K562 (cell line): ENCODE measurements around the gene HOXB3. TPM values are rescaled to one million over a fixed set of nuclear protein-coding genes. Genes with fewer than 3 reads are reported as not detected.

Source experiments
- ARID2 ChIP-seq: fragments of 450-650 bp; IDR thresholded peaks from 2 replicates; pipeline ENCODE4 v1.6.1; 2017; ENCODE audit warnings: antibody characterized with exemption, mild to moderate bottlenecking
- BCOR ChIP-seq: fragments of 450-650 bp; IDR thresholded peaks from 2 replicates; pipeline ENCODE4 v1.6.1; 2016
- DACH1 ChIP-seq: fragments of 450-650 bp; IDR thresholded peaks from 2 replicates; pipeline ENCODE4 v1.6.1; 2018; ENCODE audit not compliant: partially characterized antibody
- E2F4 ChIP-seq: sonication (generic); formaldehyde crosslinking; IDR thresholded peaks from 2 replicates; pipeline ENCODE4 v1.8.0; 2022; ENCODE audit warnings: mild to moderate bottlenecking, low read depth, missing genetic modification reagents
- ETS1 ChIP-seq: conservative IDR thresholded peaks from 2 replicates; pipeline ENCODE4 v1.6.1; 2011; ENCODE audit warnings: low read depth, mild to moderate bottlenecking, low read length; ENCODE audit not compliant: control insufficient read depth
- FOXO4 ChIP-seq: fragments of 450-650 bp; formaldehyde crosslinking; IDR thresholded peaks from 2 replicates; pipeline ENCODE4 v1.4.0; 2020; ENCODE audit warnings: mild to moderate bottlenecking, moderate library complexity
- GTF2A2 ChIP-seq: IDR thresholded peaks from 2 replicates; pipeline ENCODE4 v1.6.1; 2016; ENCODE audit warnings: mild to moderate bottlenecking, missing genetic modification characterization, missing compliant biosample characterization
- KDM1A ChIP-seq, 2 experiments: fragments of 450-650 bp; IDR thresholded peaks; 2 replicates each; pipeline ENCODE4 v1.6.1; 2016; ENCODE audit warnings: mild to moderate bottlenecking in 2 of 2
- MTA3 ChIP-seq: fragments of 450-650 bp; formaldehyde crosslinking; IDR thresholded peaks from 2 replicates; pipeline ENCODE4 v1.6.1; 2017; ENCODE audit warnings: mild to moderate bottlenecking, borderline replicate concordance
- MYC ChIP-seq, 2 experiments: fragments of 250-450 bp in 1 of 2; sonication (Bioruptor Pico) in 1 of 2; IDR thresholded peaks; 2 replicates each; pipeline versions ENCODE4 v1.5.1 to v1.6.1; 2012 to 2021; ENCODE audit warnings: low read depth in 2 of 2, borderline replicate concordance in 1 of 2, improper control_type of control experiment in 1 of 2, low read length in 1 of 2, mild to moderate bottlenecking in 1 of 2, moderate library complexity in 1 of 2
- OTX1 ChIP-seq: fragments of 450-650 bp; formaldehyde crosslinking; IDR thresholded peaks from 2 replicates; pipeline ENCODE4 v1.4.0; 2022; ENCODE audit warnings: mild to moderate bottlenecking
- PHF20 ChIP-seq: fragments of 450-650 bp; IDR thresholded peaks from 2 replicates; pipeline ENCODE4 v1.6.1; 2018; ENCODE audit not compliant: partially characterized antibody
- RBM25 ChIP-seq: fragments of 200-400 bp; formaldehyde crosslinking; IDR thresholded peaks from 2 replicates; pipeline ENCODE4 v1.6.1; 2018; ENCODE audit warnings: low read length, low read depth, moderate library complexity; ENCODE audit not compliant: severe bottlenecking
- SIN3A ChIP-seq, 2 experiments: fragments of 150-350 bp in 1 of 2; IDR thresholded peaks; 2 replicates each; pipeline ENCODE4 v1.6.1; 2011 to 2016; ENCODE audit warnings: borderline replicate concordance in 2 of 2, low read depth in 2 of 2, low read length in 2 of 2, mild to moderate bottlenecking in 2 of 2, moderate library complexity in 2 of 2; ENCODE audit not compliant: control insufficient read depth in 1 of 2
- U2AF2 ChIP-seq: fragments of 200-400 bp; formaldehyde crosslinking; optimal IDR thresholded peaks from 2 replicates; pipeline ENCODE3; 2017; ENCODE audit warnings: low read depth, mild to moderate bottlenecking, low read length
- WHSC1 ChIP-seq: IDR thresholded peaks from one replicate; pipeline ENCODE4 v1.6.1; 2012; ENCODE audit warnings: low read length, control low read depth, inconsistent platforms
- ZNF175 ChIP-seq: fragments of 200-800 bp; sonication (Bioruptor generic); IDR thresholded peaks from 2 replicates; pipeline ENCODE4 v1.6.1; 2016; ENCODE audit warnings: low read depth, mild to moderate bottlenecking, missing genetic modification characterization, missing compliant biosample characterization
- ZNF655 ChIP-seq: fragments of 250-450 bp; sonication (Bioruptor Pico); IDR thresholded peaks from 2 replicates; pipeline ENCODE4 v1.5.0; 2021
- ZNF696 ChIP-seq: fragments of 250-450 bp; sonication (Bioruptor Pico); conservative IDR thresholded peaks from 2 replicates; pipeline ENCODE4 v1.4.0; 2020; ENCODE audit warnings: mild to moderate bottlenecking, moderate library complexity
- polyA plus RNA-seq, 8 experiments: library from polyadenylated mRNA; depleted of rRNA in 4 of 8; stranded (reverse) in 5 of 8; unstranded in 3 of 8; fragments of >200 nt; fragmentation: Nextera tagmentation in 2 of 8; fragmentation: Illumina TruSeq in 1 of 8; extraction: Ambion mirVana in 2 of 8; extraction: Trizol in 1 of 8; gene quantifications; 2 replicates each; pipeline versions ENCODE4 v1.2.1 to v1.2.3, GENCODE V29; 2011 to 2014; ENCODE audit warnings: inconsistent platforms in 1 of 8, missing spikeins in 1 of 8
- total RNA-seq, 7 experiments: library from RNA; depleted of rRNA in 6 of 7; stranded (reverse); fragments of >200 nt in 6 of 7; fragmentation: Illumina TruSeq in 2 of 7; extraction: Trizol in 2 of 7; gene quantifications; 2 replicates each; pipeline versions ENCODE4 v1.2.1 to v1.2.3, GENCODE V29; 2011 to 2021; ENCODE audit warnings: low replicate concordance in 1 of 7

Gene HOXB3
- total and polyA plus RNA-seq, 9 of the 15 experiments (the other 6 are each of a cell fraction or from before 2014, with no cell fraction given) = 2.4 to 41.3 (median 20.2) TPM

GRCh38 chr17:48528153-48528935 lies 61.7 kb downstream of the HOXB3 start (continued):
- TF ChIP-seq E2F4 = no peak
- TF ChIP-seq OTX1 (CRISPR knock-in tag) = no peak
- no peak for TF ChIP-seq MYC (IDR thresholded peaks at IDR 0.05; ENCODE audit: low read depth, low read length)
- TF ChIP-seq MYC (CRISPR knock-in tag; IDR thresholded peaks at IDR 0.05; ENCODE audit: borderline replicate concordance, low read depth) = no peak
- no peak for TF ChIP-seq ZNF696 (CRISPR knock-in tag)
- TF ChIP-seq GTF2A2 (tag) = no peak
- no peak for TF ChIP-seq SIN3A (IDR thresholded peaks at IDR 0.05; ENCODE audit: borderline replicate concordance in 2 of 2, control insufficient read depth in 1 of 2, low read depth in 2 of 2, low read length in 2 of 2)
- peak; percentile 53 for TF ChIP-seq PHF20
- TF ChIP-seq ETS1 = no peak
- peak; percentile 98 for TF ChIP-seq BCOR
- no peak for TF ChIP-seq MTA3
- TF ChIP-seq ZNF175 = no peak
- peak; percentile 64 to 86 for TF ChIP-seq KDM1A (IDR thresholded peaks at IDR 0.05)
- TF ChIP-seq ARID2 = no peak
- no peak for TF ChIP-seq ZNF655 (CRISPR knock-in tag)
- no peak for TF ChIP-seq WHSC1
- no peak for TF ChIP-seq FOXO4 (CRISPR knock-in tag)
- TF ChIP-seq U2AF2 = no peak
- peak; percentile 18 for TF ChIP-seq DACH1
- peak; percentile 88 for TF ChIP-seq RBM25
